Right lobe of liver (tissue), 4 donors: ENCODE data around the gene TNFSF15.

Source experiments
- CTCF ChIP-seq, 4 donors: fragments of 200-600 bp in 3 of 4; fragments of 450-650 bp in 1 of 4; IDR thresholded peaks; one replicate each; pipeline versions ENCODE4 v1.5.1 to v1.8.0; 2016 to 2022; ENCODE audit warnings: antibody characterized with exemption in 4 of 4, mild to moderate bottlenecking in 2 of 4
- POLR2A ChIP-seq: fragments of 450-650 bp; IDR thresholded peaks from one replicate; pipeline ENCODE4 v1.6.1; 2017; ENCODE audit warnings: antibody characterized with exemption, mild to moderate bottlenecking
- donor health status: DM: no; HTN: no; CAD: no.
- donor health status: DM: no; HTN: no; CAD: no.
- donor health status: DM: no; HTN: yes; CAD: no.

DNA sequence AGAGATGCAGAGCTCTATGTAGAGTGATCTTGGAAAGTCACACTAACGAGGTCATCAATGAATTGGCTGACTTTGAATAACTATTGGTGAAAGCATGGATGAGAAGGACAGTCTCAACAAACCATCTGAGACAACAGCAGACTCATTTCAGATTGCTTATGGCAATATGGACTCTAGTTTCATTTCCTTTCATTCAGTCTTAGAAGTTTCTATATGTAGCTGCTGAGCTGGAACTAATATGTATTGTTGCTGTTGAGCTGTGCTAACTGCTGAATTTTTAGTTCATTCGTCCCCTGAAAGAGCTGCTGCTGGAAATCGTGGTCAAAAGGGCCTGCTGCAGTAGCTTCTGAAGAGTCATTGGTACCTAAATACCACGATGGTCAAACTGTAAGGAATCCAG lies 31.3 kb downstream of the TNFSF15 start:
- TF ChIP-seq POLR2A (no peak), CTCF (IDR thresholded peaks at IDR 0.05) (no peak)
